ENCODE data around the gene KLHL6. TPM values are rescaled to one million over a fixed set of nuclear protein-coding genes. Genes with fewer than 3 reads are reported as not detected.
"Not testable (repeated sequence)": the region's sequence is repeated elsewhere in the genome, so short reads cannot be mapped to it uniquely, and the experiment has no call there.

Gene KLHL6
- total RNA-seq, 1 donor from 2014 or later = not detected

GRCh38 chr3:183529185-183529584 is 26.3 kb downstream of the KLHL6 start:
- no peak overlapping the region for H3K27ac Mint-ChIP-seq (ENCODE audit: unreplicated experiment)
- peaks cover 8% of the 10 kb centered on the region for H3K4me1 Mint-ChIP-seq (ENCODE audit: unreplicated experiment)

GRCh38 chr3:183528758-183529157 is 26.7 kb downstream of the KLHL6 start:
- not testable (repeated sequence) for DNase-seq (ENCODE audit: extremely low spot score, unreplicated experiment); H3K9me3 Mint-ChIP-seq (ENCODE audit: unreplicated experiment); H3K36me3 Mint-ChIP-seq (ENCODE audit: unreplicated experiment); H3K27ac Mint-ChIP-seq (ENCODE audit: unreplicated experiment); H3K4me1 Mint-ChIP-seq (ENCODE audit: unreplicated experiment); H3K4me3 Mint-ChIP-seq (ENCODE audit: unreplicated experiment)
- H3K27me3 Mint-ChIP-seq (ENCODE audit: unreplicated experiment) = peaks cover 26% of the 10 kb centered on the region

More at GRCh38 chr3:183529185-183529584, 26.3 kb downstream of the KLHL6 start:
- Mint-ChIP-seq H3K4me3 (ENCODE audit: unreplicated experiment) (no peak overlapping the region), H3K9me3 (ENCODE audit: unreplicated experiment) (no peaks in the 10 kb centered on the region), H3K36me3 (ENCODE audit: unreplicated experiment) (no peaks in the 10 kb centered on the region), H3K27me3 (ENCODE audit: unreplicated experiment) (peaks cover 27% of the 10 kb centered on the region)
- no peak for DNase-seq (ENCODE audit: extremely low spot score, unreplicated experiment)
- no peak for TF ChIP-seq CTCF (IDR thresholded peaks at IDR 0.05)

GRCh38 chr3:183527428-183528379 is 27.8 kb downstream of the KLHL6 start:
- Mint-ChIP-seq H3K27ac (ENCODE audit: unreplicated experiment) (no peak overlapping the region), H3K4me1 (ENCODE audit: unreplicated experiment) (peaks cover 6% of the 10 kb centered on the region), H3K27me3 (ENCODE audit: unreplicated experiment) (peaks cover 17% of the 10 kb centered on the region), H3K36me3 (ENCODE audit: unreplicated experiment) (no peaks in the 10 kb centered on the region), H3K9me3 (ENCODE audit: unreplicated experiment) (no peaks in the 10 kb centered on the region), H3K4me3 (ENCODE audit: unreplicated experiment) (no peak overlapping the region)
- TF ChIP-seq CTCF (IDR thresholded peaks at IDR 0.05) = no peak
- no peak for DNase-seq (ENCODE audit: extremely low spot score, unreplicated experiment)

- TF ChIP-seq CTCF (IDR thresholded peaks at IDR 0.05) = no peak
- Mint-ChIP-seq H3K4me1 (ENCODE audit: unreplicated experiment) (peaks cover 6% of the 10 kb centered on the region), H3K27ac (ENCODE audit: unreplicated experiment) (no peak overlapping the region), H3K9me3 (ENCODE audit: unreplicated experiment) (no peaks in the 10 kb centered on the region), H3K36me3 (ENCODE audit: unreplicated experiment) (no peaks in the 10 kb centered on the region), H3K4me3 (ENCODE audit: unreplicated experiment) (no peak overlapping the region), H3K27me3 (ENCODE audit: unreplicated experiment) (peaks cover 12% of the 10 kb centered on the region)
- DNase-seq (ENCODE audit: extremely low spot score, unreplicated experiment) = no peak
These were observed 28.6 kb downstream of the KLHL6 start for GRCh38 chr3:183526838-183527427.

GRCh38 chr3:183524476-183524875 is 31.0 kb downstream of the KLHL6 start:
- H3K36me3 Mint-ChIP-seq (ENCODE audit: unreplicated experiment) = no peaks in the 10 kb centered on the region

GRCh38 chr3:183520741-183521556 is 34.6 kb downstream of the KLHL6 start:
- not testable (repeated sequence) for H3K4me1 Mint-ChIP-seq (ENCODE audit: unreplicated experiment); H3K27ac Mint-ChIP-seq (ENCODE audit: unreplicated experiment); H3K9me3 Mint-ChIP-seq (ENCODE audit: unreplicated experiment); H3K36me3 Mint-ChIP-seq (ENCODE audit: unreplicated experiment); DNase-seq (ENCODE audit: extremely low spot score, unreplicated experiment); H3K4me3 Mint-ChIP-seq (ENCODE audit: unreplicated experiment)
- H3K27me3 Mint-ChIP-seq (ENCODE audit: unreplicated experiment) = peaks cover 21% of the 10 kb centered on the region

More at GRCh38 chr3:183524476-183524875, 31.0 kb downstream of the KLHL6 start:
- Mint-ChIP-seq H3K4me1 (ENCODE audit: unreplicated experiment) (peaks cover 4% of the 10 kb centered on the region), H3K27me3 (ENCODE audit: unreplicated experiment) (peaks cover 6% of the 10 kb centered on the region), H3K9me3 (ENCODE audit: unreplicated experiment) (no peaks in the 10 kb centered on the region), H3K27ac (ENCODE audit: unreplicated experiment) (no peak overlapping the region), H3K4me3 (ENCODE audit: unreplicated experiment) (no peak overlapping the region)
- no peak for TF ChIP-seq CTCF (IDR thresholded peaks at IDR 0.05)
- DNase-seq (ENCODE audit: extremely low spot score, unreplicated experiment) = no peak

GRCh38 chr3:183520295-183520694 is 35.2 kb downstream of the KLHL6 start:
- not testable (repeated sequence) for DNase-seq (ENCODE audit: extremely low spot score, unreplicated experiment); H3K4me3 Mint-ChIP-seq (ENCODE audit: unreplicated experiment); H3K9me3 Mint-ChIP-seq (ENCODE audit: unreplicated experiment); H3K4me1 Mint-ChIP-seq (ENCODE audit: unreplicated experiment); H3K36me3 Mint-ChIP-seq (ENCODE audit: unreplicated experiment); H3K27ac Mint-ChIP-seq (ENCODE audit: unreplicated experiment)
- peaks cover 24% of the 10 kb centered on the region for H3K27me3 Mint-ChIP-seq (ENCODE audit: unreplicated experiment)
